VCaP (cell line): ENCODE measurements around the gene RASSF9.

Source experiments
- H3K27ac ChIP-seq: fragments of 450-650 bp; 2 replicates; pipeline ENCODE4 v1.5.1; 2017
- CTCF ChIP-seq: fragments of 450-650 bp; conservative IDR thresholded peaks from 2 replicates; pipeline ENCODE4 v1.5.1; 2017; ENCODE audit warnings: mild to moderate bottlenecking, moderate library complexity

The RASSF9 gene

GRCh38 chr12:85856966-85857365, 20.8 kb upstream of the RASSF9 start:
- no peak overlapping the region for H3K27ac ChIP-seq
- TF ChIP-seq CTCF = no peak

- no peak for TF ChIP-seq CTCF
- H3K27ac ChIP-seq = no peak overlapping the region
These were observed 19.1 kb upstream of the RASSF9 start for GRCh38 chr12:85855305-85855704.

- no peak overlapping the region for H3K27ac ChIP-seq
- no peak; the same call in 1 of the 2 replicates for TF ChIP-seq CTCF
These were observed 13.1 kb upstream of the RASSF9 start for GRCh38 chr12:85849344-85849743.

- H3K27ac ChIP-seq = no peak overlapping the region
- no peak for TF ChIP-seq CTCF
These were observed 7.5 kb upstream of the RASSF9 start for GRCh38 chr12:85843606-85844310.

GRCh38 chr12:85835426-85836196, 598 bp downstream of the RASSF9 start:
- no peak for TF ChIP-seq CTCF
- no peak overlapping the region for H3K27ac ChIP-seq

- no peak overlapping the region for H3K27ac ChIP-seq
- no peak for TF ChIP-seq CTCF
These were observed 1.8 kb downstream of the RASSF9 start for GRCh38 chr12:85834378-85834777.

- no peak for TF ChIP-seq CTCF
- H3K27ac ChIP-seq = no peak overlapping the region
These were observed 2.6 kb downstream of the RASSF9 start for GRCh38 chr12:85833579-85833978.
